Stimulated activated CD4-positive, alpha-beta T cell treated with anti-CD3 and anti-CD28 coated beads, Interleukin-4, amount 100 ng/mL, for 4 hours (primary cell): ENCODE data around the gene MED12L.
A peak's percentile ranks its signal among the peaks of the same experiment; 100 is the strongest.
"Not testable (repeated sequence)": the region's sequence is repeated elsewhere in the genome, so short reads cannot be mapped to it uniquely, and the experiment has no call there.

Experiments
- DNase-seq, 2 experiments: peaks; one replicate each; pipeline ENCODE4 v3.0.0-alpha.2; 2020

MED12L gene

GRCh38 chr3:151085227-151085888 is at the start of gene MED12L:
Gene MED12L (plus strand): TSS chr3:151085664. CDS start chr3:151086927, 1,263 bp downstream.
- DNase-seq = peak; percentile 28 to 55

GRCh38 chr3:151037746-151038477 is 47.6 kb upstream of the MED12L start:
- DNase-seq = no peak

GRCh38 chr3:151044706-151045105 is 40.8 kb upstream of the MED12L start:
- DNase-seq = no peak

GRCh38 chr3:151047636-151048035 is 37.8 kb upstream of the MED12L start:
- DNase-seq = no peak

GRCh38 chr3:151051533-151051932 is 33.9 kb upstream of the MED12L start:
- no peak for DNase-seq

- DNase-seq = no peak
These were observed 33.1 kb upstream of the MED12L start for GRCh38 chr3:151052346-151052745.

GRCh38 chr3:151052756-151053155 is 32.7 kb upstream of the MED12L start:
- no peak for DNase-seq

GRCh38 chr3:151058740-151059139 is 26.7 kb upstream of the MED12L start:
- DNase-seq = no peak

- no peak for DNase-seq
These were observed 22.9 kb upstream of the MED12L start for GRCh38 chr3:151062611-151063010.

- no peak for DNase-seq
These were observed 18.3 kb upstream of the MED12L start for GRCh38 chr3:151067158-151067557.

- not testable (repeated sequence) for DNase-seq
These were observed 12.6 kb upstream of the MED12L start for GRCh38 chr3:151072842-151073241.

GRCh38 chr3:151074256-151074655 is 11.2 kb upstream of the MED12L start:
- no peak for DNase-seq

- DNase-seq = no peak
These were observed 9.4 kb upstream of the MED12L start for GRCh38 chr3:151075869-151076562.

GRCh38 chr3:151076626-151077025 is 8.8 kb upstream of the MED12L start:
- DNase-seq = no peak

GRCh38 chr3:151081082-151081481 is 4.4 kb upstream of the MED12L start:
- DNase-seq = not testable (repeated sequence)

- DNase-seq = no peak
These were observed 2.3 kb upstream of the MED12L start for GRCh38 chr3:151082880-151083838.

- no peak for DNase-seq
These were observed 604 bp upstream of the MED12L start for GRCh38 chr3:151084893-151085226.

- peak in 1 of 2 experiments; percentile 10 for DNase-seq
These were observed 522 bp downstream of the MED12L start for GRCh38 chr3:151085889-151086483.

GRCh38 chr3:151086484-151087456 is 1.3 kb downstream of the MED12L start:
- DNase-seq = peak; percentile 60 to 62

GRCh38 chr3:151087648-151088047 is 2.2 kb downstream of the MED12L start:
- no peak for DNase-seq
